Suprapubic skin (tissue), 4 donors: ENCODE measurements around the gene LAMA3. TPM values are rescaled to one million over a fixed set of nuclear protein-coding genes. Genes with fewer than 3 reads are reported as not detected.

Source experiments
- DNase-seq, 2 donors: peaks; one replicate each; pipeline ENCODE4 v3.0.0-alpha.2; 2019; ENCODE audit warnings: low spot score in 2 of 2
- H3K27ac ChIP-seq: fragments of 200-600 bp; sonication (generic); one replicate; pipeline ENCODE4 v1.5.1; 2019
- H3K27me3 ChIP-seq: fragments of 200-600 bp; sonication (generic); one replicate; pipeline ENCODE4 v1.5.1; 2019
- H3K36me3 ChIP-seq: fragments of 200-600 bp; sonication (generic); one replicate; pipeline ENCODE4 v1.5.1; 2019
- H3K4me1 ChIP-seq: fragments of 200-600 bp; sonication (generic); one replicate; pipeline ENCODE4 v1.5.1; 2019
- H3K4me3 ChIP-seq: fragments of 200-600 bp; sonication (generic); one replicate; pipeline ENCODE4 v1.5.1; 2019; ENCODE audit warnings: mild to moderate bottlenecking
- H3K9me3 ChIP-seq: fragments of 200-600 bp; sonication (generic); one replicate; pipeline ENCODE4 v1.5.1; 2019
- EP300 ChIP-seq: sonication (generic); formaldehyde crosslinking; IDR thresholded peaks from one replicate; pipeline ENCODE4 v1.6.1; 2017; ENCODE audit warnings: antibody characterized with exemption
- POLR2A ChIP-seq, 2 donors: fragments of 450-650 bp; IDR thresholded peaks; one replicate each; pipeline ENCODE4 v1.6.1; 2017; ENCODE audit warnings: antibody characterized with exemption in 2 of 2, mild to moderate bottlenecking in 2 of 2, moderate library complexity in 2 of 2
- POLR2AphosphoS5 ChIP-seq, 3 donors: sonication (generic); formaldehyde crosslinking; IDR thresholded peaks; one replicate each; pipeline ENCODE4 v1.6.1; 2017; ENCODE audit warnings: antibody characterized with exemption in 3 of 3
- WGBS: methylation state at CpG from one replicate; pipeline ENCODE4 v1.1.5; 2018; 5-methylcytosine and 5-hydroxymethylcytosine counted together
- total RNA-seq, 4 donors: library from RNA; depleted of rRNA; stranded (reverse); fragments of >200 nt; gene quantifications; one replicate each; pipeline ENCODE4 v1.1.0, GENCODE V29; 2016
- TF ChIP-seq, protein P1 (sequence below), 2 donors: fragments of 200-600 bp in 1 of 2; fragments of 450-650 bp in 1 of 2; sonication (generic) in 1 of 2; IDR thresholded peaks; one replicate each; pipeline ENCODE4 v1.5.1; 2016 to 2019; ENCODE audit warnings: antibody characterized with exemption in 2 of 2, mild to moderate bottlenecking in 1 of 2, moderate library complexity in 1 of 2

Gene LAMA3
- total RNA-seq, 4 donors from 2014 or later: 233 to 370 (median 253) TPM

GRCh38 chr18:24003288-24003687 lies 314.0 kb downstream of the LAMA3 start:
- WGBS: 87% methylated on average over 3 of the region's 3 CpGs
- peaks cover 4% of the 10 kb centered on the region for H3K4me1 ChIP-seq
- H3K36me3 ChIP-seq: no peaks in the 10 kb centered on the region
- no peaks in the 10 kb centered on the region for H3K9me3 ChIP-seq
- H3K27ac ChIP-seq: no peak overlapping the region
- TF ChIP-seq POLR2AphosphoS5 (IDR thresholded peaks at IDR 0.05): no peak
- TF ChIP-seq EP300: no peak
- no peak for TF ChIP-seq POLR2A (IDR thresholded peaks at IDR 0.05)
- TF ChIP-seq, protein P1, sequence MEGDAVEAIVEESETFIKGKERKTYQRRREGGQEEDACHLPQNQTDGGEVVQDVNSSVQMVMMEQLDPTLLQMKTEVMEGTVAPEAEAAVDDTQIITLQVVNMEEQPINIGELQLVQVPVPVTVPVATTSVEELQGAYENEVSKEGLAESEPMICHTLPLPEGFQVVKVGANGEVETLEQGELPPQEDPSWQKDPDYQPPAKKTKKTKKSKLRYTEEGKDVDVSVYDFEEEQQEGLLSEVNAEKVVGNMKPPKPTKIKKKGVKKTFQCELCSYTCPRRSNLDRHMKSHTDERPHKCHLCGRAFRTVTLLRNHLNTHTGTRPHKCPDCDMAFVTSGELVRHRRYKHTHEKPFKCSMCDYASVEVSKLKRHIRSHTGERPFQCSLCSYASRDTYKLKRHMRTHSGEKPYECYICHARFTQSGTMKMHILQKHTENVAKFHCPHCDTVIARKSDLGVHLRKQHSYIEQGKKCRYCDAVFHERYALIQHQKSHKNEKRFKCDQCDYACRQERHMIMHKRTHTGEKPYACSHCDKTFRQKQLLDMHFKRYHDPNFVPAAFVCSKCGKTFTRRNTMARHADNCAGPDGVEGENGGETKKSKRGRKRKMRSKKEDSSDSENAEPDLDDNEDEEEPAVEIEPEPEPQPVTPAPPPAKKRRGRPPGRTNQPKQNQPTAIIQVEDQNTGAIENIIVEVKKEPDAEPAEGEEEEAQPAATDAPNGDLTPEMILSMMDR (IDR thresholded peaks at IDR 0.05): no peak
- no peak overlapping the region for H3K4me3 ChIP-seq
- no peak for DNase-seq
- H3K27me3 ChIP-seq: no peaks in the 10 kb centered on the region

- no peak overlapping the region for H3K27ac ChIP-seq
- no peak overlapping the region for H3K4me3 ChIP-seq
- no peak for TF ChIP-seq POLR2AphosphoS5 (IDR thresholded peaks at IDR 0.05)
- TF ChIP-seq EP300: no peak
- TF ChIP-seq POLR2A (IDR thresholded peaks at IDR 0.05): no peak
- TF ChIP-seq, protein P1 (IDR thresholded peaks at IDR 0.05): no peak
- no peaks in the 10 kb centered on the region for H3K27me3 ChIP-seq
- H3K9me3 ChIP-seq: no peaks in the 10 kb centered on the region
- no peak for DNase-seq
- no peaks in the 10 kb centered on the region for H3K36me3 ChIP-seq
- no peaks in the 10 kb centered on the region for H3K4me1 ChIP-seq
- 83% methylated on average over 2 of the region's 2 CpGs for WGBS
Observed at GRCh38 chr18:24003903-24004640, 314.8 kb downstream of the LAMA3 start.

Other genes with a start within 250 kb of the LAMA3 start
- gene RIOK3, start 236.2 kb upstream of the LAMA3 start, total RNA-seq: 100 to 1,000 TPM in 2 of 4 donors, 10 to 100 TPM in 2; 85.4 to 219 (median 97.0) TPM
- 10 to 100 TPM; 18.7 to 26.4 (median 23.0) TPM for gene RMC1, start 185.9 kb upstream of the LAMA3 start, total RNA-seq
- 100 to 1,000 TPM in 1 of 4 donors, 10 to 100 TPM in 3; 73.5 to 132 (median 90.3) TPM for gene NPC1, start 102.9 kb upstream of the LAMA3 start, total RNA-seq
- gene ANKRD29, start 26.5 kb upstream of the LAMA3 start, total RNA-seq: 1 to 10 TPM; 1.5 to 9.9 (median 6.2) TPM